DMS 273 (cell line): Measurements from ENCODE around the gene TREX2.

Source experiments
- DNase-seq: peaks from one replicate; lab custom pipeline; 2025; ENCODE audit not compliant: unreplicated experiment; lab: John Stamatoyannopoulos, UW

TREX2 gene

GRCh38 chrX:153476666-153477363, 31.0 kb upstream of the TREX2 start:
- peak; percentile 88 for DNase-seq

DNA sequence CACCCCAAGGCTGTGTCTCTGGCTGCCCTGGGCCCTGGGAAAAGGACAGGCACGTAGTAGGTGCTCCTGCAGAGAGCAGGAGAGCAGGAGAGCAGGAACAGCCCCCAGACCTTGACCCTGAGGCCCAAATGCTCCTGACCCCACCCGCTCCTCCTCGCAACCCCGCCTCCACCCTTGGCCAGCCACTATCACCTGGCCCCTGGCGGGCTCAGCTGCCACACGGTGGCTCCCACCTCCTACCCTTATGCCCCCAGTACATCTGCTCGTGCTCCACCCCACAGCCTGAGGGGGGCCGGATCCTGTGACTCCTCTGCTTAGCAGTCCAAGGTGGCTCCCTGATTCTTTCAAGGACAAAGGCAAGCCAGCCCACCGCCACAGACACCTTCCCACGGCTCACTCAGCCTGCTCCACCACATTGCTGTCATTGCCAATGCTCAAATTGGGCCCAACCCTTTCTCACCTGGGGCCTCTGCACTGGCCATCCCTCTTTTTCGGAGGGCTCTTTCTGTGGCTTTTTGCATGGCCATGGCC, 30.0 kb upstream of the TREX2 start:
- no peak for DNase-seq

DNA sequence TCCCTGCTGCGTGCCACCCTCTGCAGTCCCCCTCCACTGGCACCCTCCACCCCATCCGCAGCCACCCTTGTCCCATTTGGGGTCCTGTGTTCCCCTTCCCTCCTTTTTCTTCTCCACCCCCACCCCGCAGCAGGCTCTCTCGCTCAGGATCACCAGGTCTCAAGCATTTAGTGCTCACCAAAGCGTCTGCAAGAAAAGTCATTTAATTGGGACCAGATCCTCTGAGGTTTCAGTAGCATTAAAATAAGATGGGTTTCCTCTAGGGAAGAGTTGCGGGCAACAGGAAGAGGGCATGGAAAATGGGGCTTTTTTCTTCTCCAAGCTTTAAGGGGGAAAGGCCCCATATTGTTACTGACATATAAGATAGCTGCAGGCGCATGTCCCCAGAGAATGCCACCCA, 29.4 kb upstream of the TREX2 start:
- no peak for DNase-seq

DNA sequence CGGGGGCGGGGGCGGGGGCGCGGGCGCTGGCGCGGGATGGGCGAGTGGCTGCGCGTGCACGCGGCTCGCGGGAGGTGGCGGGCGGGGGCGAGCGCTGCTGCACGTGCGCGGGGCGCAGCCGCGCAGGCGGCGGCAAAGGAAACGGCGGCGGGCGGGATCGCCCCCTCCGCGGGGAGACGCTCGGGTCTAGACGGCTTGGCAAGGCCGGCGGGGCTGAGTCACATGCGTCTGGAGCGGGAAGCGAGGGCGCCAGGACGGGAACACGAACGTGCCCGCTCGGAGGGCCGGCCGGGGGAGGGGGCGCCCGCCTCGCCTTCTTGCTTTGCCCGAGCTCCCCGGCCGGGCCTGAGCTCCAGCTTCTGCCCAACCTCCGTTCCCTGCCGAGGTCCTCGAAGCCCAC, 28.9 kb upstream of the TREX2 start:
- DNase-seq, result peak; percentile 82

DNA sequence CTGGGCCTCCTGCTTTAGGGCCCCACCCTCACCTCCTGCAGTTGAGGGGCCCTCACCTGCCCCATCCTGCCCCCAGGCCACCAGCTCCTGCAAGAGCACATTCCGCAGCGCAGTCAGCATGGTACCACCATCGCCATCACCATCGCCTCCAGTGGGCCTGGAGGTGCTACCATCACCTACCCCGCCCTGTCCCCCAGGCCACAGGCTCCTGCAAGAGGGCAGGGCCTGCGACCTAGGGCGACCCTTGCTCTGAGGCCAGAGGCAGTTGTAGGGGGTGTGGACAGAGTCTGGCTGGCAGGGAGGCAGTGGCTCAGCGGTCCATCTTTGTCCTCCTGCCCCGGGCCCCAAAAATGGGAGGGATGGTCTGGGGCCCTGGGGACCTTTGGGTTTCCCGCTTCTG, 28.4 kb upstream of the TREX2 start:
- no peak for DNase-seq

DNA sequence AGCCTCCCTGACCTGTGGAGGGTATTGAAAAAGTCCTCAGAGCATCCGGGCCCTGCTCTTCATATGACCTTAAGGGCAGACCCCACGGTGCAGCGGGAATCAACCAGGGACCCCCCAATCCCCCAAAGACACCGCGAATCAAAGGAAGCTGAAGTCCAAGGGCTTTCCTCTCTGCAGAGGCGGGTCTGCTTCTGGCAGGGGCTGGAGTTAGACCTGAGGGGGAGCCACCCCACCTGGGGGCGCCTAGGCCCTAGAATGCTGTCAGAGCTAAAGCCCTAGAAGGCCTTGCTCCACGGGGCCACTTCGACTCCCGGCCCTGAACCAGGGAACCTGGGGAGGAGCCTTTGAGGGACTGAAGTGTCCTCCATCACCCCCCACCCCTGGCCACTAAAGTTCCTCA, 27.3 kb upstream of the TREX2 start:
- DNase-seq, result no peak

DNA sequence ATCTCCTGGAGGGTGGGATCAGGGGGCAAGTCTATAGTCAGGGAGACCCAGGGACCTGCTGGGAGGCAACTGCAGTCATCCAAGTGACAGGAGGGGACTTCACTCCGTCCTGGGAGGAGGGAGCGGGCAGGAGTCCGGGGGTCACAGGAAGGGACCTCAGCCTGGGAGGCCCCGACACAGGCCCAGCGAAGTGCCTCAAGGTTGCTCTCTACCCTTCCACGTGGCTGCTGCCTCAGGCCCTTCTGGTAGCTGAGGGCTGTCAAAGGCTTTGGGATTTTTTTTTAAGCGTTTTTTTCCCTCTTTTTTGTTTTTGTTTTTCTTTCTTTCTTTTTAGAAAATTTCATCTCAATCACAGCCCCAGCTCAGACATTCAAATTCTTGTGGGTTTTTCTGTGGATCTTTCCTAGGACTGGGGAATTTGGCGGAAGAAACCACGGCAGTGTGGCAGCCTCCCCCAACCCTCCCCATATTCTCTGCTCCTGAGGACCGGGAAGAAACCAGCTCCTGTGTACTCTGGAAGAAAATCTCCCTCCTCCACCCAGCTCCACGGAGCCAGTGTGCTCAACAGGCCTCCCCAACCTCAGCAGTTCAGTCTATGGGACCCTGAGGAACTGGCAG, 25.9 kb upstream of the TREX2 start:
- DNase-seq, result no peak

- peak; percentile 95 for DNase-seq
Measured at GRCh38 chrX:153470411-153471363, 24.8 kb upstream of the TREX2 start, which contains the start of gene HAUS7. Gene HAUS7, minus strand, starts transcription at chrX:153470576. Its CDS starts 19 bp downstream, at chrX:153470557.

DNA sequence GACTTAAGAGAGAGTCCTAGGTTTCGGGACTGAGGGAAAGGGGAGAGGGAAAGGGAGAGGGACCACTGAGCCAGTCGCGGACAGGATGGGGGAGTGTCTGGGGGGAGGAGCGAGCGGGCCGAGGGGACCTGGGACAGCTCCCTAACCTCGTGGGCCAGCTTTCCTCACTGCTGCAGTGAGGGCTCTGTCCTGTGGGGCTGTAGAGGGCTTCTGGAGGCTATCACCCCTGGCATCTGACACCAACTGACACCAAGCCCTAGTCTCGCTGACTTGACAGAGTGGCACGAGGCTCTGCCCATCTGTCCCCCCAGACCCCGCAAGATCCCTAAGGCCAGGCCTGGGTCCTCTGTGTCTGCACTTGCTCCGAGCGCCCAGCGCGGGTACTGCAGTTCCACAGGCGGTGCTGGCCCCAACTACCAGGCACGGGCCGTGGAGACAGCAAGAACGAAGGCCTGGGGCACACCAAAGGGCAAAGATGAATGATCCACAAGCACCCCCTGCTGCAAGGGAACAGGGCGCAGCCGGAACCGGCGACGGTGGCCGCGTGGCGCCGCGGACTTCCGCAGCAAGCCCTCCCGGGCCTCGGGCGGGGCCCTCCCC, 24.1 kb upstream of the TREX2 start:
- peak; percentile 74 for DNase-seq

GRCh38 chrX:153468008-153468580, 22.2 kb upstream of the TREX2 start:
- DNase-seq, result peak; percentile 42

DNA sequence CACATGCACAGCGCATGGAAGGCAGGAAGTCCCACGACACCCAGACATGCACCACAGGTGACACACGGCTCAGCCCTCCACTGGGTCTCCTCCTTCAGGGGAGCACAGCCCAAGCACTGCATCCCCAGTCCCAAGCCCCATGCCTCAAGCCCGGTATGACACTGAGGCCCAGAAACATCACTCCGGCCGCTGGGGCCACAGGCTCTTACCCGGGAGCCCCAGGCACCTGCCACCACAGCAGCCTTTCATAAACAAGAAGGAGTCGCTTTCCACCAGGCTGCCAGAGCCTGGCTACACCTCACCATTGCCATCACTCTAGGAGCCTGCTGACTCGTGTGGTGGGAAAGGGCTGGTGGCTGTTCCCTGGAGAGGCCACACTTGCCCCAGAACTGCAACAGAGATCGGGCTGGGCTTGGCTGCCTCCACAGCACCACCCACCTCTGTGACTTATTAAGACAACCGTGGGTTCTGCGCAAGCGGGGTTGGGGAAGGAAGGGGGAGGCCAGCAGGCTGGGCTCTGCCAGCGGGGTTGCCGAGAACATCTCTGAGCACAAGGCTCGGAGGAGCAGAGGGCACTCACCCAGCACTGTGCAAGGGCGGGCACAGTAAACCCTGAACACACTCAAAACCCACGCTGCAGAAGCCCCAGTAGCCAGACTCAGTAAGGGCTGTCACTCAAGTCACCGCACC, 20.0 kb upstream of the TREX2 start:
- DNase-seq, result no peak

DNA sequence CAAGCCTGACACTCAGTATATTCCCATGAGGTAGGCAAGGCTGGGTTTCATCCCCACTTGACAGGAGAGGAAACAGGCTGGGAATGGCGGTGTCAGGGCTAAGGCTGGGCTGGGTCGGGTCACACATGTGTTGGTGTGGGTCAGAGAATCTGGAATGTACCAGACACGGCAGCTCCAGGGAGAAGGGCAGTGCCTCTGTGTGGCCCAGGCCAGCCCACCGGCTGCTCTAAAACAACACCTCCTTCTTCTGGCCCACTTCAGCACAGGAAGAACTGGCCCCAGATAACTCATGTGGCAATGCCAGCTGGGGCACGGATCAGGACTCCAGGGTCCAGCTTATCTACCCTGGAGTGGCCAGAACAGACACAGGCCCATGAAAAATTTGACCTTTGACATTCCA, 18.3 kb upstream of the TREX2 start:
- no peak for DNase-seq

DNA sequence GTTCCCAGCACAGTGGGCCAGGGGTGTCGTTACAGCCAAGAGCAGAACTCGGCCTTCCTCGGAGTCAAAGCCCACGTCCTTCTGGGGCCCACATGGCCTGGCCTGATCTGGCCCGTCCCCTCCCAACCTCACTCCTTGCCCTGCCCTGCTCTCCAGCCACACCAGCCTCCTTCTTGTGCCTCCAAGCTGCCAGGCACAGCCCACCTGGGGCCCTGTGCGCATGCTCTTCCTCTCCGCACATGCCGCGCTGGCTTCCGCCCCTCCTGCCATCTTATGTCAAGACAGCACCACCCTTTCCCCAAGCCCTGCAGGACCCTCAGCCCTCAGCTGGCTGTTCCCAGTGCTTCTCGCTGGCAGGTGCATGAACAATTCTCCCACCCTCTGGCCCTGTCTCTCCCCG, 17.7 kb upstream of the TREX2 start:
- DNase-seq, result no peak

GRCh38 chrX:153463031-153463430, 17.2 kb upstream of the TREX2 start:
- peak; percentile 28 for DNase-seq

DNA sequence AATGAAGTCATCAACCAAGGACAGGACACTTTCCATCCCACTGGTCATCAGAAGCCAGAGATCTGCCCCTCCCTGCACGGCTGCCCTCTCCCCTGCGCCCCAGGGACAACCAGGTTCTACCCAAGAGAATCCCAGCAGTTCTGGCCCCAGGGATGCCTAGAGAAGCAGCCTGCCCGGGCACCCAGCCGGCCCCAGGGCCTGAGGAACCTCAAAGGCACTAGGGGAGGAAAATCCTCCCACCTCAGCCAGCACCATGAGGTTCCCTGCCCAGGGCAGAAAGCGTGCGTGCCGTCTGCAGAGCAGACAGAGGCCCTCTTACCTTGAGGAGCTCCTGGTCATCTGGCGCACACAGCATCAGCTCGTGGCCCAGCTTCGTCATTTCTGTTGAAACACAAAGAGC, 16.4 kb upstream of the TREX2 start:
- no peak for DNase-seq

DNA sequence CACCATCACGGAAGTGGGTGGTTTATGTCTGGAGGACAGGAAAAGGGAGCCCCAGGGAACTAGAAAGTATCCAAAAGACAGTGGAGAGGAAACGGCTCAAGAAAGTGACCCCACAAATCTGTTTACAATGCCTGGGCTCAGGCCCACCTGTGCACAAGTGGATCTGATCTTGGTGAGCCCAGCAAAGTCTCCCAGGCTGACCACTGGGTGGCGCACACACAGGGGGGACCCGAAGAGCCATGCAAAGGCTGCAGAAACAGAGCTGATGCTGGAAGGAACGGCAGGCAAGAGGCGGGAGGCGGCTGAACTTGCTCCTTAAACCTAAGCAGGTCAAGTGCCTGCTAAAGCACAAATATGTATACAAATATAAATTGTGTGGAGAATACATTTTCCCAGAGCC, 15.0 kb upstream of the TREX2 start:
- DNase-seq, result peak; percentile 88

GRCh38 chrX:153459986-153460385, 14.1 kb upstream of the TREX2 start:
- no peak for DNase-seq

DNA sequence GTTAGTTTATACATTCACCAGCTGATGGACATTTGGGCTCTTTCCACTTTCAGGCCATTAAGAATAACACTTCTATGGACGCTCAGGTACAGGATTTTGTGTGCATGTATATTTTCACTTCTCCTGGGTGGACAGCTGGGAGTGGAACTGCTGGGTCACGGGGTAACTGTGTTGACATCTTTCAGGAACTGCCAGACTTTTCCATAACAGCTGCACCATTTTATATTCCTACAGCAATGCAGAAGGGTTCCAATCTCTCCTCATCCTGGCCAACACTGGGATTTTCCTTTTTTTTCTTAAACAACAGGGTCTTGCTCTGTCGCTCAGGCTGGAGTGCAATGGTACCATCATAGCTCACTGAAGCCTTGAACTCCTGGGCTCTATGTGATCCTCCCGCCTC, 12.6 kb upstream of the TREX2 start:
- DNase-seq, result no peak

DNA sequence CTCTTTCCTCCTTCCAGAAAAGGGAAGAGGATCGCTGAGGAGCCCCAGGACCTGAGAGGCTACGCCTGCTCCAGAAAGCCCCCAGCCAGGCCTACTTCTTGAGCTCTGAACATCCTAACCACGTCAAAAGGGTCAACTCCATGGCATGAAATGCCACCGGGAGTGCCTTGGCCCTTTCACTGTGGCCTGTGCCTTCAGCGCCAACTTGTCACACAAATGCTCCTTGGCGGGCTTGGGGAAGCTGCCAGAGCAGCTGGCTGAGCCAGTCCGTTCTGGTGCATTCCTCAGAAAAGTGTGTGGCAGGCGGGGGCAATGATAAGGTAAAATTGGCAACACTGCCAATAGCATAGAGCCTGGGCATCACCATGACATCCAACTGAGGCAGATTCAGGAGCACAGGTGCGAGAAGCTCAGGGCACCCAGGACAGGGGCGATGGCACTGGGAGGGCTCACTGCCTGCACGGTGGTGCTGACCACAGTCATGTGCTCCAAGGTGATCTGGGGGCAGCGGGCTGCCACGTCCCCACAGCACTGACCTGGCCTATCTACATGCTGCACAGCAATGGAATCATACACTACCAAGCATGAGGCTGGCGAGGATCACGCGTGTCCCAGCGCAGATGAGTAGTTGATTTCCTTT, 12.1 kb upstream of the TREX2 start:
- no peak for DNase-seq
